ENCODE results near the gene SLC6A18. TPM values are rescaled to one million over a fixed set of nuclear protein-coding genes. Genes with fewer than 3 reads are reported as not detected.

SLC6A18 gene
- total and polyA plus RNA-seq, 2 of the 4 experiments (the other 2 are of a cell fraction): not detected

DNA sequence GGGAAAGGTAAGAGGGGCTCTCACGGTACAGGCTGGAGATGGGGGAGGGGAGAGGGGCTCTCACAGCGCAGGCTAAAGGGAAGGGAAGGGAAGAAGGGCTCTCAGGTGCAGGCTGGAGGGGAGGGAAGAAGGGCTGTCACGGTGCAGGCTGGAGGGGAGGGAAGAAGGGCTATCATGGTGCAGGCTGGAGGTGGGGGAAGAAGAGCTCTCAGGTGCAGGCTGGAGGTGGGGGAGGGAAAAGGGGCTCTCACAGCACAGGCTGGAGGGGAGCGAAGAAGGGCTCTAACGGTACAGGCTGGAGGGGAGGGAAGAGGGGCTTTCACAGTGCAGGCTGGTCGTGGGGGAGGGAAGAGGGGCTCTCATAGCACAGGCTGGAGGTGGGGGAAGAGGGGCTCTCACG lies 4.6 kb downstream of the SLC6A18 start:
- H4K91ac ChIP-seq (ENCODE audit: insufficient read depth, low read depth, low read length): no peak overlapping the region
- ATAC-seq (ENCODE audit: low read depth) (no peak), DNase-seq (no peak)
- no TSS peak for BruUV-seq (replicated peaks)
- no peak overlapping the region for H3K4me3 ChIP-seq (ENCODE audit: insufficient read depth, low read depth, low read length)
- no peak overlapping the region for H3K4me2 ChIP-seq (ENCODE audit: low read depth, low read length)
- H3K9ac ChIP-seq (ENCODE audit: low read depth, low read length): no peak overlapping the region
- TF ChIP-seq CEBPB (IDR thresholded peaks at IDR 0.05; ENCODE audit: low read depth, low read length) (no peak), SMC3 (IDR thresholded peaks at IDR 0.05; ENCODE audit: low read depth, low read length) (no peak), ELK1 (IDR thresholded peaks at IDR 0.05; ENCODE audit: borderline replicate concordance, low read depth, low read length) (no peak), BHLHE40 (IDR thresholded peaks at IDR 0.05; ENCODE audit: low read depth, low read length) (no peak), RAD21 (IDR thresholded peaks at IDR 0.05; ENCODE audit: low read length) (no peak), MAFK (IDR thresholded peaks at IDR 0.05; ENCODE audit: low read depth, low read length) (no peak), FOS (IDR thresholded peaks at IDR 0.05; ENCODE audit: low read depth, low read length) (no peak), NFE2L2 (IDR thresholded peaks at IDR 0.05; ENCODE audit: low read depth, low read length) (no peak), MXI1 (IDR thresholded peaks at IDR 0.05; ENCODE audit: borderline replicate concordance, low read depth, low read length) (no peak), CTCF (conservative IDR thresholded peaks at IDR 0.05; ENCODE audit: low read depth, low read length) (no peak), MAZ (IDR thresholded peaks at IDR 0.05; ENCODE audit: borderline replicate concordance, low read depth, low read length) (no peak), RCOR1 (IDR thresholded peaks at IDR 0.05; ENCODE audit: insufficient replicate concordance, low read length) (no peak), USF2 (IDR thresholded peaks at IDR 0.05; ENCODE audit: low read depth, low read length) (no peak), POLR2A (IDR thresholded peaks at IDR 0.05; ENCODE audit: low read depth, low read length) (no peak), RFX5 (IDR thresholded peaks at IDR 0.05; ENCODE audit: low read depth, low read length) (no peak), CHD1 (IDR thresholded peaks at IDR 0.05; ENCODE audit: low read depth, low read length) (no peak)
- H2AK9ac ChIP-seq (replicated peaks; ENCODE audit: low read depth, low read length, poor library complexity): no peak overlapping the region
- dilution Hi-C loops (cut with HindIII; ENCODE audit: low sequenced_read_pairs, unreplicated experiment) (no loop called here), intact Hi-C loops (cut with micrococcal nuclease) (no loop called here), in situ Hi-C loops (cut with MboI; ENCODE audit: low sequenced_read_pairs) (no loop called here)
- H3K27ac ChIP-seq (ENCODE audit: insufficient read depth, low read length): no peak overlapping the region
- ChIA-PET CTCF (no interaction called here), POLR2A (ENCODE audit: unreplicated experiment) (no interaction called here)
- H2AK5ac ChIP-seq (ENCODE audit: low read depth, low read length): no peak overlapping the region
- no peak overlapping the region for H2BK5ac ChIP-seq (ENCODE audit: low read depth, low read length, poor library complexity, severe bottlenecking)
- no peak overlapping the region for H2BK15ac ChIP-seq (ENCODE audit: low read depth, low read length)
- WGBS, 2 experiments (ENCODE audit: extremely low coverage in 2 of 2, insufficient read length in 1 of 2): no CpG with 5 or more reads among the region's 7 CpGs
- H3K4ac ChIP-seq (ENCODE audit: low read depth, low read length): no peak overlapping the region
- H3K14ac ChIP-seq (replicated peaks; ENCODE audit: low read depth, low read length): no peak overlapping the region
- no peak overlapping the region for H3K23ac ChIP-seq (ENCODE audit: low read depth, low read length)
- H3K9me1 ChIP-seq (ENCODE audit: insufficient read depth, low read length): no peaks in the 10 kb centered on the region
- H2AFZ ChIP-seq (replicated peaks; ENCODE audit: low read length, poor library complexity): no peak overlapping the region
- H3K79me1 ChIP-seq (ENCODE audit: low read depth in 1 of 2, low read length in 2 of 2): no peaks in the 10 kb centered on the region
- H3K18ac ChIP-seq (ENCODE audit: low read depth, low read length): no peak overlapping the region
- no peaks in the 10 kb centered on the region for H3K36me3 ChIP-seq (ENCODE audit: control insufficient read depth, insufficient read depth, low read length)
- H4K8ac ChIP-seq (ENCODE audit: low read depth in 2 of 2, low read length in 2 of 2): no peak overlapping the region
- H4K20me1 ChIP-seq (ENCODE audit: insufficient read depth, low read length): no peaks in the 10 kb centered on the region
- H3K4me1 ChIP-seq (ENCODE audit: control insufficient read depth, insufficient read depth, low read length): no peaks in the 10 kb centered on the region; the same call in 1 of the 2 replicates
- H2BK120ac ChIP-seq (ENCODE audit: low read depth, low read length): no peak overlapping the region
- H2BK20ac ChIP-seq (ENCODE audit: low read depth, low read length): no peak overlapping the region
- H3K56ac ChIP-seq (ENCODE audit: extremely low read depth, insufficient read depth, low read length): no peak overlapping the region
- H3K27me3 ChIP-seq (ENCODE audit: control insufficient read depth, insufficient read depth, low read length): peaks cover 2% of the 10 kb centered on the region; the same call in 1 of the 2 replicates
- no peak overlapping the region for H4K5ac ChIP-seq (ENCODE audit: low read depth, low read length)
- H3K9me3 ChIP-seq (ENCODE audit: control insufficient read depth, insufficient read depth, low read length): 0 out of 2 replicates have a peak, but pooled peaks cover 3% of the 10 kb centered on the region
